Measurements from ENCODE around the gene DNAJC21.

DNAJC21 gene

GRCh38 chr5:34977934-34978613 lies 48.7 kb downstream of the DNAJC21 start:
- no peak for DNase-seq

- no peak for DNase-seq
These were observed 49.3 kb downstream of the DNAJC21 start for GRCh38 chr5:34978681-34979080.

GRCh38 chr5:34982823-34983222 lies 53.5 kb downstream of the DNAJC21 start:
- DNase-seq: no peak

GRCh38 chr5:34986965-34987364 lies 57.6 kb downstream of the DNAJC21 start:
- DNase-seq: no peak

- DNase-seq: no peak
These were observed 62.3 kb downstream of the DNAJC21 start for GRCh38 chr5:34991486-34992238.

- peak in 1 of 56 donors; percentile 1 for DNase-seq
These were observed 64.6 kb downstream of the DNAJC21 start for GRCh38 chr5:34993951-34994350.

- no peak for DNase-seq
These were observed 66.9 kb downstream of the DNAJC21 start for GRCh38 chr5:34996261-34996660.

- DNase-seq: peak in 2 of 56 donors; percentile 0 to 1
These were observed 68.9 kb downstream of the DNAJC21 start for GRCh38 chr5:34998058-34998789.

- no peak for DNase-seq
These were observed 72.5 kb downstream of the DNAJC21 start for GRCh38 chr5:35001842-35002241.

- DNase-seq: no peak
These were observed 73.1 kb downstream of the DNAJC21 start for GRCh38 chr5:35002459-35002858.

GRCh38 chr5:35003018-35003957 lies 73.9 kb downstream of the DNAJC21 start:
- peak in 37 of 56 donors; percentile 1 to 70 (median 19) for DNase-seq

- DNase-seq: no peak
These were observed 74.8 kb downstream of the DNAJC21 start for GRCh38 chr5:35004200-35004599.

- DNase-seq: no peak
These were observed 75.4 kb downstream of the DNAJC21 start for GRCh38 chr5:35004771-35005170.
